ENCODE results near the gene CAMTA1. TPM values are rescaled to one million over a fixed set of nuclear protein-coding genes. Genes with fewer than 3 reads are reported as not detected.

The CAMTA1 gene
- polyA plus RNA-seq, 1 of the 3 experiments (the other 2 are of a cell fraction): 63.1 TPM

DNA sequence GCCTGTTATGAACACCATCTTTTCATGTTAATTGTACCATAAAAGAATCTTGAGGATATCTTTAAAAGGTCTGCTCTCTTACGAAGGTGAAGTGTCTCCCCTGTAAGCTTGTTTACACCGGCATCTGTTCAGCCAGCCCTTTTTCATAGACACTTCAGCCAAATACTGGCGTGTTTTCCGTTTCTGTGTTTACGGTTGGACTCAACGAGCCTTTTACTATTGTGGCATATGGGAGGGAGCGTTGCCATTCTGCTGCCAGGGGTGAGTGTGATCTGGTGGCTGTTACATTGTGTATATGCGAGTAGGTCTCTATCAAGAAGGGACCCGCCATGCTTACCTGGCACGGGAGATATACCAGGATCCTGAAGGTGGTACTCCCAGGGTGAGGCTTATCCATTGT lies 433.8 kb downstream of the CAMTA1 start:
- Histone ChIP-seq H3K27me3 (ENCODE audit: insufficient read depth) (no peaks in the 10 kb centered on the region), H3K9me3 (no peaks in the 10 kb centered on the region)

DNA sequence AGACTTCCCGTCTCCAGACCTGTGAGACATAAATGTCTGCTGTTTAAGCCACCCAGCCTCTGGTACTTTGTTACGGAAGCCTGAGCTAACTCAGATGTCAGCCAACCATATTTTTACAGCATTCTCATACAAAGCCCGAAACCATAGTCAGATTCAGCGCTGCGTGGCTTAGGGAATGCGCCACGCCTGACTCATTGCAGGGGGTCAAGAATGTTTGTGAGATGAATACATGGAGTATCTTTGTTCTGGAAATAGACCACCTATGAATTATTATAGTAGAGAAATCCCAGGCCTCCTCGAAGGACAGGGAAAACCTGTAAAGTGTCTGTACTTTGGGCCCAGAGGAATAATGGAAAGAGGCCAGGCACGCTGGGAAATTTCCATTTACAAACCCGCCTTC lies 434.8 kb downstream of the CAMTA1 start:
- Histone ChIP-seq H3K4me3 (ENCODE audit: low read depth in 2 of 2, low read length in 1 of 2) (no peak overlapping the region), H3K27ac (ENCODE audit: low read depth in 2 of 2, low read length in 1 of 2) (no peak overlapping the region), H3K4me2 (no peak overlapping the region), H3K4me1 (ENCODE audit: control insufficient read depth in 1 of 2, insufficient read depth in 2 of 2, low read depth in 1 of 2, low read length in 1 of 2) (peaks cover 3 to 8% of the 10 kb centered on the region in 2 experiments; a peak in 2 of 4 replicates), H4K20me1 (ENCODE audit: insufficient read depth) (no peaks in the 10 kb centered on the region), H3K79me2 (ENCODE audit: insufficient read depth) (no peaks in the 10 kb centered on the region), H2AFZ (ENCODE audit: low read depth) (no peak overlapping the region), H3K9me3 (no peaks in the 10 kb centered on the region), H3K27me3 (ENCODE audit: insufficient read depth) (no peaks in the 10 kb centered on the region), H3K9me2 (no peaks in the 10 kb centered on the region), H3F3A (replicated peaks; ENCODE audit: insufficient read depth) (peaks cover 12% of the 10 kb centered on the region), H3K9ac (no peak overlapping the region), H3K36me3 (replicated peaks in 1 of 2; ENCODE audit: control insufficient read depth in 1 of 2, insufficient read depth in 2 of 2, low read length in 1 of 2) (no peaks in the 10 kb centered on the region)
- no peak for DNase-seq
- ChIA-PET POLR2A (no interaction called here), CTCF (interaction anchor here (0.9 to 3.0 kb wide), 2 partner anchors 9 to 178 kb away, joined by 3 to 12 read pairs; no protein-coding TSS in a partner anchor)
- 85% methylated on average over 8 of the region's 10 CpGs for WGBS (ENCODE audit: low lambda C conversion rate)
- TF ChIP-seq, protein P1, sequence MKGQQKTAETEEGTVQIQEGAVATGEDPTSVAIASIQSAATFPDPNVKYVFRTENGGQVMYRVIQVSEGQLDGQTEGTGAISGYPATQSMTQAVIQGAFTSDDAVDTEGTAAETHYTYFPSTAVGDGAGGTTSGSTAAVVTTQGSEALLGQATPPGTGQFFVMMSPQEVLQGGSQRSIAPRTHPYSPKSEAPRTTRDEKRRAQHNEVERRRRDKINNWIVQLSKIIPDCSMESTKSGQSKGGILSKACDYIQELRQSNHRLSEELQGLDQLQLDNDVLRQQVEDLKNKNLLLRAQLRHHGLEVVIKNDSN (IDR thresholded peaks at IDR 0.05; ENCODE audit: borderline replicate concordance, low read depth): no peak
- TF ChIP-seq, protein P2, sequence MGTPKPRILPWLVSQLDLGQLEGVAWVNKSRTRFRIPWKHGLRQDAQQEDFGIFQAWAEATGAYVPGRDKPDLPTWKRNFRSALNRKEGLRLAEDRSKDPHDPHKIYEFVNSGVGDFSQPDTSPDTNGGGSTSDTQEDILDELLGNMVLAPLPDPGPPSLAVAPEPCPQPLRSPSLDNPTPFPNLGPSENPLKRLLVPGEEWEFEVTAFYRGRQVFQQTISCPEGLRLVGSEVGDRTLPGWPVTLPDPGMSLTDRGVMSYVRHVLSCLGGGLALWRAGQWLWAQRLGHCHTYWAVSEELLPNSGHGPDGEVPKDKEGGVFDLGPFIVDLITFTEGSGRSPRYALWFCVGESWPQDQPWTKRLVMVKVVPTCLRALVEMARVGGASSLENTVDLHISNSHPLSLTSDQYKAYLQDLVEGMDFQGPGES (IDR thresholded peaks at IDR 0.05; ENCODE audit: low read depth, low read length): no peak
- TF ChIP-seq YY1 (IDR thresholded peaks at IDR 0.05; ENCODE audit: low read depth) (no peak), POLR2AphosphoS5 (IDR thresholded peaks at IDR 0.05; ENCODE audit: low read depth, low read length) (no peak), RFX5 (IDR thresholded peaks at IDR 0.05; ENCODE audit: low read length) (no peak), MXI1 (IDR thresholded peaks at IDR 0.05; ENCODE audit: low read depth, low read length) (no peak), GABPA (IDR thresholded peaks at IDR 0.05; ENCODE audit: low read depth) (no peak)
- TF ChIP-seq, protein P3, sequence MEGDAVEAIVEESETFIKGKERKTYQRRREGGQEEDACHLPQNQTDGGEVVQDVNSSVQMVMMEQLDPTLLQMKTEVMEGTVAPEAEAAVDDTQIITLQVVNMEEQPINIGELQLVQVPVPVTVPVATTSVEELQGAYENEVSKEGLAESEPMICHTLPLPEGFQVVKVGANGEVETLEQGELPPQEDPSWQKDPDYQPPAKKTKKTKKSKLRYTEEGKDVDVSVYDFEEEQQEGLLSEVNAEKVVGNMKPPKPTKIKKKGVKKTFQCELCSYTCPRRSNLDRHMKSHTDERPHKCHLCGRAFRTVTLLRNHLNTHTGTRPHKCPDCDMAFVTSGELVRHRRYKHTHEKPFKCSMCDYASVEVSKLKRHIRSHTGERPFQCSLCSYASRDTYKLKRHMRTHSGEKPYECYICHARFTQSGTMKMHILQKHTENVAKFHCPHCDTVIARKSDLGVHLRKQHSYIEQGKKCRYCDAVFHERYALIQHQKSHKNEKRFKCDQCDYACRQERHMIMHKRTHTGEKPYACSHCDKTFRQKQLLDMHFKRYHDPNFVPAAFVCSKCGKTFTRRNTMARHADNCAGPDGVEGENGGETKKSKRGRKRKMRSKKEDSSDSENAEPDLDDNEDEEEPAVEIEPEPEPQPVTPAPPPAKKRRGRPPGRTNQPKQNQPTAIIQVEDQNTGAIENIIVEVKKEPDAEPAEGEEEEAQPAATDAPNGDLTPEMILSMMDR (IDR thresholded peaks at IDR 0.05): no peak

More for the DNA sequence above, 433.8 kb downstream of the CAMTA1 start:
- Histone ChIP-seq H2AFZ (ENCODE audit: low read depth) (no peak overlapping the region), H3K4me1 (ENCODE audit: control insufficient read depth in 1 of 2, insufficient read depth in 2 of 2, low read depth in 1 of 2, low read length in 1 of 2) (peaks cover 3 to 6% of the 10 kb centered on the region in 2 experiments; a peak in 2 of 4 replicates), H3K27ac (ENCODE audit: low read depth in 2 of 2, low read length in 1 of 2) (no peak overlapping the region), H3K4me3 (ENCODE audit: low read depth in 2 of 2, low read length in 1 of 2) (no peak overlapping the region), H3K36me3 (replicated peaks in 1 of 2; ENCODE audit: control insufficient read depth in 1 of 2, insufficient read depth in 2 of 2, low read length in 1 of 2) (no peaks in the 10 kb centered on the region), H3K9ac (no peak overlapping the region), H3F3A (replicated peaks; ENCODE audit: insufficient read depth) (peaks cover 10% of the 10 kb centered on the region), H3K79me2 (ENCODE audit: insufficient read depth) (no peaks in the 10 kb centered on the region), H3K9me2 (no peaks in the 10 kb centered on the region), H3K4me2 (no peak overlapping the region), H4K20me1 (ENCODE audit: insufficient read depth) (no peaks in the 10 kb centered on the region)
- no peak for DNase-seq
- CTCF ChIA-PET: interaction anchor here (3.0 kb wide), 1 partner anchor 177 kb away, joined by 12 read pairs; no protein-coding TSS in a partner anchor
- WGBS (ENCODE audit: low lambda C conversion rate): 98% methylated on average over 8 of the region's 10 CpGs
- POLR2A ChIA-PET: no interaction called here
- TF ChIP-seq GABPA (IDR thresholded peaks at IDR 0.05; ENCODE audit: low read depth) (no peak), EZH2phosphoT487 (IDR thresholded peaks at IDR 0.05; ENCODE audit: borderline replicate concordance, low read depth) (no peak), MXI1 (IDR thresholded peaks at IDR 0.05; ENCODE audit: low read depth, low read length) (no peak), SMC3 (IDR thresholded peaks at IDR 0.05; ENCODE audit: low read depth, low read length) (no peak), ELF1 (IDR thresholded peaks at IDR 0.05) (no peak), RAD21 (IDR thresholded peaks at IDR 0.05; ENCODE audit: low read length) (no peak), POLR2AphosphoS5 (IDR thresholded peaks at IDR 0.05; ENCODE audit: low read depth, low read length) (no peak), GATA2 (CRISPR knock-in tag; IDR thresholded peaks at IDR 0.05) (no peak), RCOR1 (IDR thresholded peaks at IDR 0.05; ENCODE audit: low read length) (no peak), FOSL2 (IDR thresholded peaks at IDR 0.05; ENCODE audit: borderline replicate concordance, low read depth) (no peak)
- TF ChIP-seq, protein P4, sequence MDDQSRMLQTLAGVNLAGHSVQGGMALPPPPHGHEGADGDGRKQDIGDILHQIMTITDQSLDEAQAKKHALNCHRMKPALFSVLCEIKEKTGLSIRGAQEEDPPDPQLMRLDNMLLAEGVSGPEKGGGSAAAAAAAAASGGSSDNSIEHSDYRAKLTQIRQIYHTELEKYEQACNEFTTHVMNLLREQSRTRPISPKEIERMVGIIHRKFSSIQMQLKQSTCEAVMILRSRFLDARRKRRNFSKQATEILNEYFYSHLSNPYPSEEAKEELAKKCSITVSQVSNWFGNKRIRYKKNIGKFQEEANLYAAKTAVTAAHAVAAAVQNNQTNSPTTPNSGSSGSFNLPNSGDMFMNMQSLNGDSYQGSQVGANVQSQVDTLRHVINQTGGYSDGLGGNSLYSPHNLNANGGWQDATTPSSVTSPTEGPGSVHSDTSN (IDR thresholded peaks at IDR 0.05): no peak
- TF ChIP-seq, protein P2 (IDR thresholded peaks at IDR 0.05; ENCODE audit: low read depth, low read length): no peak
- TF ChIP-seq, protein P3 (IDR thresholded peaks at IDR 0.05): no peak
- TF ChIP-seq, protein P1 (IDR thresholded peaks at IDR 0.05; ENCODE audit: borderline replicate concordance, low read depth): no peak
